ENCODE results near the gene MPV17L2. TPM values are rescaled to one million over a fixed set of nuclear protein-coding genes. Genes with fewer than 3 reads are reported as not detected.
A peak's percentile ranks its signal among the peaks of the same experiment; 100 is the strongest.

MPV17L2 gene
- total RNA-seq, 2 experiments from 2014 or later: 5.8 to 6.5 TPM

GRCh38 chr19:18227781-18228271, 34.8 kb downstream of the MPV17L2 start:
- no peaks in the 10 kb centered on the region for H3K36me3 Mint-ChIP-seq
- peaks cover 66% of the 10 kb centered on the region for H3K27me3 Mint-ChIP-seq
- H3K9me3 Mint-ChIP-seq: no peaks in the 10 kb centered on the region
- peaks cover 17% of the 10 kb centered on the region for H3K4me1 Mint-ChIP-seq
- POLR2A ChIA-PET: no interaction called here
- ATAC-seq (ENCODE audit: low read depth) (no peak), DNase-seq (no peak)
- no peak overlapping the region for H3K27ac Mint-ChIP-seq
- no peak overlapping the region for H3K4me3 Mint-ChIP-seq

- Mint-ChIP-seq H3K4me3 (no peak overlapping the region), H3K4me1 (peaks cover 11% of the 10 kb centered on the region), H3K27ac (no peak overlapping the region), H3K27me3 (peaks cover 60% of the 10 kb centered on the region), H3K36me3 (peaks cover 3% of the 10 kb centered on the region), H3K9me3 (peaks cover 2% of the 10 kb centered on the region)
- no peak for DNase-seq
- POLR2A ChIA-PET: no interaction called here
- no peak for ATAC-seq (ENCODE audit: low read depth)
Measured at GRCh38 chr19:18229474-18229873, 36.5 kb downstream of the MPV17L2 start.

GRCh38 chr19:18229915-18230314, 36.9 kb downstream of the MPV17L2 start:
- peaks cover 2% of the 10 kb centered on the region for H3K9me3 Mint-ChIP-seq
- ATAC-seq (ENCODE audit: low read depth) (no peak), DNase-seq (no peak)
- POLR2A ChIA-PET: no interaction called here
- H3K4me1 Mint-ChIP-seq: peaks cover 7% of the 10 kb centered on the region
- H3K27me3 Mint-ChIP-seq: peaks cover 59% of the 10 kb centered on the region
- no peak overlapping the region for H3K4me3 Mint-ChIP-seq
- H3K27ac Mint-ChIP-seq: no peak overlapping the region
- H3K36me3 Mint-ChIP-seq: peaks cover 3% of the 10 kb centered on the region

- H3K4me3 Mint-ChIP-seq: no peak overlapping the region
- H3K27me3 Mint-ChIP-seq: peaks cover 51% of the 10 kb centered on the region
- H3K27ac Mint-ChIP-seq: no peak overlapping the region
- peaks cover 5% of the 10 kb centered on the region for H3K4me1 Mint-ChIP-seq
- DNase-seq (no peak), ATAC-seq (ENCODE audit: low read depth) (no peak)
- POLR2A ChIA-PET: no interaction called here
- H3K9me3 Mint-ChIP-seq: peaks cover 2% of the 10 kb centered on the region
- H3K36me3 Mint-ChIP-seq: peaks cover 3% of the 10 kb centered on the region
Measured at GRCh38 chr19:18230941-18231734, 38.1 kb downstream of the MPV17L2 start.

GRCh38 chr19:18231775-18232174, 38.8 kb downstream of the MPV17L2 start:
- no peak overlapping the region for H3K27ac Mint-ChIP-seq
- DNase-seq: no peak
- H3K4me1 Mint-ChIP-seq: peaks cover 5% of the 10 kb centered on the region
- H3K36me3 Mint-ChIP-seq: peaks cover 3% of the 10 kb centered on the region
- POLR2A ChIA-PET: no interaction called here
- peaks cover 48% of the 10 kb centered on the region for H3K27me3 Mint-ChIP-seq
- H3K4me3 Mint-ChIP-seq: no peak overlapping the region
- peaks cover 2% of the 10 kb centered on the region for H3K9me3 Mint-ChIP-seq
- no peak for ATAC-seq (ENCODE audit: low read depth)

GRCh38 chr19:18232540-18233223, 39.7 kb downstream of the MPV17L2 start:
- Mint-ChIP-seq H3K4me1 (peaks cover 5% of the 10 kb centered on the region), H3K4me3 (no peak overlapping the region), H3K9me3 (peaks cover 2% of the 10 kb centered on the region), H3K27me3 (peaks cover 42% of the 10 kb centered on the region), H3K36me3 (peaks cover 3% of the 10 kb centered on the region), H3K27ac (no peak overlapping the region)
- POLR2A ChIA-PET: interaction anchor here (1.4 kb wide), 1 partner anchor 49 kb away, joined by 4 read pairs; no protein-coding TSS in a partner anchor
- DNase-seq: no peak
- no peak for ATAC-seq (ENCODE audit: low read depth)

GRCh38 chr19:18233224-18233825, 40.3 kb downstream of the MPV17L2 start:
- Mint-ChIP-seq H3K4me3 (no peak overlapping the region), H3K36me3 (peaks cover 3% of the 10 kb centered on the region), H3K9me3 (peaks cover 2% of the 10 kb centered on the region), H3K27me3 (peaks cover 38% of the 10 kb centered on the region), H3K27ac (no peak overlapping the region), H3K4me1 (peaks cover 5% of the 10 kb centered on the region)
- DNase-seq (peak; percentile 85), ATAC-seq (ENCODE audit: low read depth) (peak; percentile 67)
- POLR2A ChIA-PET: interaction anchor here (1.4 kb wide), 1 partner anchor 48 kb away, joined by 4 read pairs; no protein-coding TSS in a partner anchor

- POLR2A ChIA-PET: no interaction called here
- peaks cover 3% of the 10 kb centered on the region for H3K36me3 Mint-ChIP-seq
- peaks cover 2% of the 10 kb centered on the region for H3K9me3 Mint-ChIP-seq
- peaks cover 38% of the 10 kb centered on the region for H3K27me3 Mint-ChIP-seq
- ATAC-seq (ENCODE audit: low read depth) (no peak), DNase-seq (no peak)
- H3K4me1 Mint-ChIP-seq: peaks cover 5% of the 10 kb centered on the region
- no peak overlapping the region for H3K4me3 Mint-ChIP-seq
- H3K27ac Mint-ChIP-seq: no peak overlapping the region
Measured at GRCh38 chr19:18234194-18234593, 41.2 kb downstream of the MPV17L2 start.

GRCh38 chr19:18239303-18239702, 46.3 kb downstream of the MPV17L2 start:
- H3K9me3 Mint-ChIP-seq: no peaks in the 10 kb centered on the region
- ATAC-seq (ENCODE audit: low read depth): no peak
- no peak for DNase-seq
- POLR2A ChIA-PET: no interaction called here
- H3K4me1 Mint-ChIP-seq: no peaks in the 10 kb centered on the region
- no peaks in the 10 kb centered on the region for H3K36me3 Mint-ChIP-seq
- no peak overlapping the region for H3K4me3 Mint-ChIP-seq
- peaks cover 10% of the 10 kb centered on the region for H3K27me3 Mint-ChIP-seq
- no peak overlapping the region for H3K27ac Mint-ChIP-seq

GRCh38 chr19:18245297-18245696, 52.3 kb downstream of the MPV17L2 start:
- Mint-ChIP-seq H3K36me3 (no peaks in the 10 kb centered on the region), H3K27me3 (peaks cover 2% of the 10 kb centered on the region), H3K27ac (no peak overlapping the region), H3K4me1 (no peaks in the 10 kb centered on the region), H3K4me3 (no peak overlapping the region), H3K9me3 (no peaks in the 10 kb centered on the region)
- no peak for ATAC-seq (ENCODE audit: low read depth)
- POLR2A ChIA-PET: no interaction called here
- no peak for DNase-seq

Other genes with a start within 250 kb of the MPV17L2 start
- not detected for gene KCNN1, start 226.1 kb upstream of the MPV17L2 start, total RNA-seq
- 10 to 100 TPM; 66.5 to 71.2 TPM for gene ARRDC2, start 185.0 kb upstream of the MPV17L2 start, total RNA-seq
- 10 to 100 TPM; 52.5 to 56.4 TPM for gene IL12RB1, start 106.3 kb upstream of the MPV17L2 start, total RNA-seq
- gene MAST3, start 95.4 kb upstream of the MPV17L2 start, total RNA-seq: 10 to 100 TPM; 36.7 to 38.3 TPM
- gene PIK3R2, start 40.1 kb upstream of the MPV17L2 start, total RNA-seq: 10 to 100 TPM; 11.4 to 12.9 TPM
- 10 to 100 TPM; 78.8 to 80.8 TPM for gene IFI30, start 19.4 kb upstream of the MPV17L2 start, total RNA-seq
- gene RAB3A, start 10.8 kb downstream of the MPV17L2 start, total RNA-seq: 1 to 10 TPM; 3.0 to 6.1 TPM
- gene PDE4C, start 33.2 kb downstream of the MPV17L2 start, total RNA-seq: under 1 TPM in 1 of 2 experiments, not detected in 1; 0.65 TPM
- 1 to 10 TPM; 5.0 to 5.2 TPM for gene IQCN, start 81.2 kb downstream of the MPV17L2 start, total RNA-seq
- gene JUND, start 88.4 kb downstream of the MPV17L2 start, total RNA-seq: 100 to 1,000 TPM; 366 to 394 TPM
- gene LSM4, start 129.9 kb downstream of the MPV17L2 start, total RNA-seq: 100 to 1,000 TPM; 151 to 157 TPM
- 10 to 100 TPM; 41.3 to 45.7 TPM for gene PGPEP1, start 147.4 kb downstream of the MPV17L2 start, total RNA-seq
- gene GDF15, start 192.9 kb downstream of the MPV17L2 start, total RNA-seq: under 1 TPM; 0.34 to 0.75 TPM
- gene LRRC25, start 204.4 kb downstream of the MPV17L2 start, total RNA-seq: 1 to 10 TPM; 1.2 to 1.6 TPM
- gene SSBP4, start 226.2 kb downstream of the MPV17L2 start, total RNA-seq: 100 to 1,000 TPM; 152 to 158 TPM
- 10 to 100 TPM; 39.6 to 43.4 TPM for gene ISYNA1, start 244.9 kb downstream of the MPV17L2 start, total RNA-seq